ENCODE measurements around the gene SLC10A7.

GRCh38 chr4:146359771-146360170, 162.0 kb downstream of the SLC10A7 start:
- TF ChIP-seq POLR2A (IDR thresholded peaks at IDR 0.05) (no peak), CTCF (IDR thresholded peaks at IDR 0.05) (no peak), EP300 (IDR thresholded peaks at IDR 0.05) (no peak), POLR2AphosphoS5 (IDR thresholded peaks at IDR 0.05) (no peak)
